ENCODE data around the gene MYCT1. TPM values are rescaled to one million over a fixed set of nuclear protein-coding genes. Genes with fewer than 3 reads are reported as not detected.
"Not testable (repeated sequence)": the region's sequence is repeated elsewhere in the genome, so short reads cannot be mapped to it uniquely, and the experiment has no call there.

Gene MYCT1, protein sequence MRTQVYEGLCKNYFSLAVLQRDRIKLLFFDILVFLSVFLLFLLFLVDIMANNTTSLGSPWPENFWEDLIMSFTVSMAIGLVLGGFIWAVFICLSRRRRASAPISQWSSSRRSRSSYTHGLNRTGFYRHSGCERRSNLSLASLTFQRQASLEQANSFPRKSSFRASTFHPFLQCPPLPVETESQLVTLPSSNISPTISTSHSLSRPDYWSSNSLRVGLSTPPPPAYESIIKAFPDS
- 0.16 TPM in 1 of 2 replicates, not detected in the other for polyA plus RNA-seq (2014; cell fraction: cytosol; rRNA removed)
- not detected in 2 replicates for polyA plus RNA-seq (2014; cell fraction: nucleus; rRNA removed)

DNA sequence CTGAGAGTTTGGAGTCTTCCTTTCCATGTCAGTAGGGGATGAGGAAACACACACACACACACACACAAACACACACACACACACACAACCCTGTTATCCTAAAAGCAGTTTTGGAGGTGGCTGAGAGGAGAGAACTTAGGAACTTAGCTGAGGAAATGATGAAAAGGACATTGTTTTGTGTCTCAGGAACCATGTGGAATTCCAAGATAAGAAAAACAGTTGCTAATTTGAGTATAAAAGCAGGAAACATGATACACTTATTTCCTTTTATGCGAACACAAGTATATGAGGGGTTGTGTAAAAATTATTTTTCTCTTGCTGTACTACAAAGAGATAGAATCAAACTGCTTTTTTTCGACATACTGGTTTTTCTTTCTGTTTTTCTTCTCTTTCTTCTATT lies at the start of gene MYCT1:
TSS of gene MYCT1 (plus strand) at position 264 of the 400 bp plus-strand sequence. CDS start at position 270, 6 bp downstream.
- DNase-seq (ENCODE audit: low spot score) = no peak

DNA sequence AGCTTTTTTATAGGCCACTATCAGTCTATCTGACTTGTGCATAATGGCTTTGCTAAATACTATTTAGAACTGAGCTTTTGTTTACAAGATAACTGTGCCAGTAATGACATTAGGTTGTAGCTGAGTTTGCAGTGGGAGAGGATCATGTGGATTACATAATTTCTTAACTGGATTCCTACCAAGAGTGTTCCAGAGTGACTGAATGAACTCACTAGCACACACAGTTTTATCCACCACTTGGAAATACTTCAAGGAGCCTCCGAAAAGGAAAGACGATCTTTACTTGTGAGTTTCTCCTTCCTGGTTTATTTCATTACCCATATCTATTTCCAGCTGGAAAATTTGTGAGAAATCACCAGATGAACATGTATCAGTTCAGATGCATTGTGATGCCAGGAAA lies 49.6 kb upstream of the MYCT1 start:
- DNase-seq (ENCODE audit: low spot score) = no peak

- no peak for DNase-seq (ENCODE audit: low spot score)
Observed at GRCh38 chr6:152651986-152652385, 45.7 kb upstream of the MYCT1 start.

- DNase-seq (ENCODE audit: low spot score) = no peak
Observed at GRCh38 chr6:152661776-152662175, 35.9 kb upstream of the MYCT1 start.

DNA sequence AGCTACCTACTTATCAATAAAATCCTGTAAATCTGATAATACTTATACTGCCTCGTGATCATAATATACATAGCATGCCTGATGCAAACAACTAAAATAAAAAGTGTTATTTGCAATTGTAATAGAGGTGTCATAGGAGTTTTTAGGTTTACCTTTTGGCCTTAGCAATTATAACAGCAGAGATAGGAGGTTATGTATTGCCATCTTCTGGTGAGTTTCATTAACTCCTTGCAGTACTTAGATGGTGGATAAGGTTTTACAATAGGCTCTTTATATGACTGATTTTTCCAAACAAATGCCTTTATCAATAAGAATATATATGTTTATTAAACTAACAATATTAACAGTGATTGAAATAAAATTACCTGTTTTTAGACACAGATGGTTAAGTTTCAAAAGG lies 27.8 kb upstream of the MYCT1 start:
- no peak for DNase-seq (ENCODE audit: low spot score)

DNA sequence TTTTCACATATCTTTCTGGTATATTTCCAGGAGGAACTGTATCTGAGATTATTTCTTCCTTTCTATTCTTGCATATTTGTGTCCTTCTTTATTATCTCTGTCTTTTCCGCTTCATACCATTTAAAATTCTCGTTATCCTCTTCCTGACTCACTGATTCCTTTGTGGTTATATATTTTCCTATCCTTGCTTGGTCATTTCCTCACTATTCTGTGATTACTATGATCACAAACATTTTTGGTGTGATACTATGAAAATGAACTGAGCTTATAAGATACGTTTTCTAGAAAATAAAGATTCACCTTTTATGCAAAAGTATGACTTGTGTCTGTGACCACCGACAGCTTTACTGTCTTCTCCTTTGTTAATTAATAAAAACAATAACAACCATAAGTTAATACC lies 26.5 kb upstream of the MYCT1 start:
- no peak for DNase-seq (ENCODE audit: low spot score)

- DNase-seq (ENCODE audit: low spot score) = no peak
Observed at GRCh38 chr6:152673236-152673635, 24.5 kb upstream of the MYCT1 start.

- no peak for DNase-seq (ENCODE audit: low spot score)
Observed at GRCh38 chr6:152680151-152680550, 17.5 kb upstream of the MYCT1 start.

- DNase-seq (ENCODE audit: low spot score) = no peak
Observed at GRCh38 chr6:152680879-152681517, 16.7 kb upstream of the MYCT1 start.

DNA sequence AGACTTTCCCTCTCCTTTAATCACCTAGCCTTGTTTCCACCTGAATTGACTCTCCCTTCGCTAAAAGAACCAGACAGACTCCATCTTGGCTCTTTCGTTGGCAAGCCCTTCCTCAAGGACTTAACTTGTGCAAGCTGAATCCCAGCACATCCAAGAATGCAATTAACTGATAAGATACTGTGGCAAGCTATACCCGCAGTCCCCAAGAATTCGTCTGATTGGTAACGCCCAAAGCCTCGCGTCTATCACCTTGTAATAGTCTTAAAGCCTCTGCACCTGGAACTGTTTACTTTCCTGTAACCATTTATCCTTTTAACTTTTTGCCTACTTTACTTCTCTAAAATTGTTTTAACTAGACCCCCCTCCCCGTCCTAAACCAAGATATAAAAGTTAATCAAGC lies 15.6 kb upstream of the MYCT1 start:
- DNase-seq (ENCODE audit: low spot score) = no peak

GRCh38 chr6:152682935-152683334 lies 14.8 kb upstream of the MYCT1 start:
- DNase-seq (ENCODE audit: low spot score) = not testable (repeated sequence)

DNA sequence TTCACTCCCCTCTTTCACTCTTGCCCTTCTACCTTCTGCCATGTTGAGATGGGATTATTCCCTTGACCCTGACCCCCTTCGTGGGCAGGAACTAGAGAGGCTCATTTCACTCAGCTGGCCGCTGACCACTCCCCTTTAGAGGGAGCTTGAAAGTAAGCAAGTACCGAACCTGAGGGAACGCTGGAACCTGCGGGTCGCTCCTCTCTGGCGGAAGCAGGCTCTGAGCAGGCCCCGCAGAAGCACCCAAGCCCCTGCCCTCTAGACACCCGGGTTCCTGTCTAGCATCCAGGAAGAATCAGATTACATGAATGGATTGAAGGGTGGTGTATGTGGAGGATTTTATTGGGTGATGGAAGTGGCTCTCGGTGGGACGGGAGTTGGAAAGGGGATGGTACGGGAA lies 11.9 kb upstream of the MYCT1 start:
- no peak for DNase-seq (ENCODE audit: low spot score)

- DNase-seq (ENCODE audit: low spot score) = no peak
Observed at GRCh38 chr6:152695372-152696045, 2.2 kb upstream of the MYCT1 start.

GRCh38 chr6:152696522-152696921 lies 1.2 kb upstream of the MYCT1 start:
- no peak for DNase-seq (ENCODE audit: low spot score)

DNA sequence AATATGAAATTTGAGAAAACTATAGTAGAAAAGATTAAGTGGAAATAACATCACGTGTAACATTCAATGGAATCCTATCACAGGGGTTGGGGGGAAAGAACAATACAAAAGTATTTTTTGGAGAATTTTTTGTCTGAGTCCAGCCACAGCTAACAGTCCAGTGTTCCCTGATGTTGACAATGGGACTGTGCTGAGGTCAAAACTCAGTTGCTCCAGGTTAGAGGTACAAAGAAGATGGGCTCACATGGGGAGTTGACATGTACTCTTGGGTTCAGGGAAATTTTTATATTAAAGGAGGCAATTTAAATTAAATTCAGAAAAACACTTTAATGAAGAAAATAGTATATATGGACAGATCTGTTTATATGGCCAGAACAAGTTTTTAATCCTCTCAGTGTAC lies 995 bp downstream of the MYCT1 start:
- no peak for DNase-seq (ENCODE audit: low spot score)

DNA sequence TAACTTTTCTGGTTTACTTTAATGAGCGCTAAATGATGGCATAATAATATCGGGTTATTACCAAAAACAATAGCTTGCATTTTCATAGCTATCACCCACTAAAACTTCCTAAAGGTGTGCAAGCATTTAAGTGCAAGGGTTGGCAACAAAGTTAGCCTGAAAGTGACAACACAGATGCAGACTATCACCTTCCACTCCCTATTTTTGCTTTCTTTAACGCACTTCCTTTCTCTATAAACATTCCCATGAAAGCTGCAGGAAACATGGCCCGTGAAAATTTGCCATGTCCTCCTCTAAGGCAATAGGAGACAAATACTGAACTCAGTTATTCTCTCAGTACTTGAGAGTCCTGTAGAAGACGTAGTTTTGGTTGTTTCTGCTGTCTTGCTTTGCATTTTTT lies 2.7 kb downstream of the MYCT1 start:
- no peak for DNase-seq (ENCODE audit: low spot score)

DNA sequence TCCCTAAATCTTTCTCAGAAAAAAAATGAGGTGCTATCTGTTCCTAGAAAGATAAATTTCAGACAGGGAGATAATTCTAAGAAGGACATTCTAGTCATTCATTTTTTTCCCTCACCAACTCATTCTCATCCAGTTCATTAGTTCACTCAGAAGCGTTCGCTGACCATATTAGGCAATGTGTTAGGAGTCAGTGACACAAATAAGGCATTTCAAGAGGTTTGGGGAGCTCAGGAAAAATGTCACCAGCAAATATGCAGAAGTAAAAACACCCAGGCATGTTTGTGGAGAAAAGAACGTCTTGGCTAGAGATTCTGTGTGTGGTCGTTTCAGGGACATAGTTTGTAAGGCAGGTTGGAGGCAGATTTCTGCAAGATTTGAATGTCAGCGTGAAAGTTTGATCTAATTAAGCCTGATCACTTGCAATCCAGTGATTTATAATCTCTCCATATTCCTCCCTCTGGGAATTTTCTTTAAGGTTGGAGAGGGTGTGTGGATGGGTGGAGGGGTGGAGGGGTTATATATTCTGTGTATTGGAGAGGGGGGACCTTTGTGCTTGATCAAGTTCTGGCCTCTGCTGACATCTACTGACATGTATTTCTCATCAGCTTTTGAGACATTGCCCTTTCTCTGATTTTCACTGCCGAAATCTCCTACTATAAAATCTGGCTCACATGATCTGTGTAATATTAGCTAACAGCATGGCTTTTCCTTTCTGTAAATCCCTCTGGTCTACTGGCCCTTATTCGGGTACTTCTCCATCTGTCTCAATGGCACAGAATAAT lies 3.6 kb downstream of the MYCT1 start:
- DNase-seq (ENCODE audit: low spot score) = no peak

DNA sequence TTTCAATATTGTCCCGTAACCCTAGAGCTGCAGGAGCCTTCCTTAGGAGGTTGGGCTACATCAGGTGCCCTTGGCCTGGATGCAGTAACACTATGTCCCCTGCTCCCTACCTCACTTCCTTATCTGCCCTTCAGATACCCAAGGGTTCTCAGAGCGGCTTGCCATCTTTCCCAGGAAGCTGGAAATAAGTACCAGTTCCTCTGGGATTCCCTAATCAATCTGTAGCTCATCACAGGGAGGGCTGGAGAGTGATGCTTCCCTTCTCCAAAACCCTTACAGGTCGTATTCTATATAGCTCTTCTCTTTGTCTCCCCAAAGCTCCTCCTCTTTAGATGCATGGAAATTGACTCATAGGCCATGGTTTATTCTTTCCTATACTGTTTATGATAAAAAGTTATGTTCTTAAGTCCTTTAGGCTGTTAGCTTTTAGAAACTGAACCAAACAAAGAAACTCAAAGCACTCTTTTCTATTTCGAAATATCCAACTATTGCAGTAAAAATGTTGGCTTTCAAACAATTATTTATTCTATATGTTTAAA lies 4.2 kb downstream of the MYCT1 start:
- no peak for DNase-seq (ENCODE audit: low spot score)

GRCh38 chr6:152703750-152704149 lies 6.1 kb downstream of the MYCT1 start:
- DNase-seq (ENCODE audit: low spot score) = not testable (repeated sequence)

- no peak for DNase-seq (ENCODE audit: low spot score)
Observed at GRCh38 chr6:152705327-152705726, 7.6 kb downstream of the MYCT1 start.

DNA sequence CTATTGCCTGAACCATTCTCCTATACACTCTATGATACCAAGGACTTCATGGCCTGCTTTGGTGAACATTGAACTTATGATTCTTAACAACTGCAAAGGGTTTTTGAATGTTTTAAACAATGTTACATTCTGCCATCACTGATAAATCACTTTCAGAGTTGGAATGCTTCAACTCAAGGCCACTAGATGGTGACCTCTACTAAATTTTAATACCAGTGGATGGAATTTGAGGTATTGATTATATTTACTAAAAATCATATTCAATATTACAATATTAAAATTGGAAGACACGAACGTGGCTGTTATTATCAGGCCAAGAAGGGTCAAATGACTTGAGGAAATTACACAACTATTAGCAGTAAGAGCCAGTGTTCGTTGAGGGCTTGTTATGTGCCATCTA lies 18.6 kb downstream of the MYCT1 start:
- DNase-seq (ENCODE audit: low spot score) = no peak

GRCh38 chr6:152720974-152721373 lies 23.3 kb downstream of the MYCT1 start:
- no peak for DNase-seq (ENCODE audit: low spot score)

Data from SK-N-DZ (cell line).